Hematopoietic multipotent progenitor cell (in vitro differentiated cells): ENCODE results near the gene PSMA7. TPM values are rescaled to one million over a fixed set of nuclear protein-coding genes. Genes with fewer than 3 reads are reported as not detected.

Source experiments
- DNase-seq, 3 donors: peaks; one replicate each; pipeline ENCODE4 v3.0.0-alpha.2; 2011 to 2015; ENCODE audit warnings: low read depth in 2 of 3, low spot score in 2 of 3
- total RNA-seq: library from RNA; depleted of rRNA; stranded (reverse); fragments of >200 nt; gene quantifications from one replicate; pipeline ENCODE4 v1.2.3, GENCODE V29; 2012

PSMA7 gene
- 275 TPM for total RNA-seq

GRCh38 chr20:62143081-62143956 lies at the start of gene PSMA7, which contains the start of gene SS18L1:
PSMA7 (minus strand) TSS chr20:62143394; CDS start chr20:62143303, 91 bp downstream.
SS18L1 (plus strand) TSS chr20:62143769; CDS start chr20:62143821, 52 bp downstream.
- peak; percentile 78 to 93 (median 86) for DNase-seq

GRCh38 chr20:62192635-62193034 lies 49.4 kb upstream of the PSMA7 start:
- no peak for DNase-seq

- DNase-seq = no peak
Measured at GRCh38 chr20:62191781-62192559, 48.8 kb upstream of the PSMA7 start.

GRCh38 chr20:62190639-62191411 lies 47.6 kb upstream of the PSMA7 start:
- no peak for DNase-seq

GRCh38 chr20:62186887-62187866 lies 44.0 kb upstream of the PSMA7 start:
- no peak for DNase-seq

GRCh38 chr20:62186096-62186426 lies 42.9 kb upstream of the PSMA7 start:
- no peak for DNase-seq

GRCh38 chr20:62183426-62184142 lies 40.4 kb upstream of the PSMA7 start:
- peak in 1 of 3 donors; percentile 4 for DNase-seq

GRCh38 chr20:62182469-62183425 lies 39.6 kb upstream of the PSMA7 start, which contains the start of gene MTG2:
MTG2 (plus strand) TSS chr20:62183028; CDS start chr20:62193421, 10,393 bp downstream.
- DNase-seq = peak; percentile 86 to 98 (median 96)

- no peak for DNase-seq
Measured at GRCh38 chr20:62181808-62182207, 38.6 kb upstream of the PSMA7 start.

- DNase-seq = no peak
Measured at GRCh38 chr20:62179162-62179504, 35.9 kb upstream of the PSMA7 start.

GRCh38 chr20:62178316-62179161 lies 35.3 kb upstream of the PSMA7 start:
- DNase-seq = no peak

- no peak for DNase-seq
Measured at GRCh38 chr20:62177307-62177706, 34.1 kb upstream of the PSMA7 start.

GRCh38 chr20:62176866-62177265 lies 33.7 kb upstream of the PSMA7 start:
- DNase-seq = no peak

GRCh38 chr20:62175711-62176110 lies 32.5 kb upstream of the PSMA7 start:
- no peak for DNase-seq

GRCh38 chr20:62174870-62175624 lies 31.9 kb upstream of the PSMA7 start:
- DNase-seq = no peak
